ENCODE data around the gene GDF7.

DNA sequence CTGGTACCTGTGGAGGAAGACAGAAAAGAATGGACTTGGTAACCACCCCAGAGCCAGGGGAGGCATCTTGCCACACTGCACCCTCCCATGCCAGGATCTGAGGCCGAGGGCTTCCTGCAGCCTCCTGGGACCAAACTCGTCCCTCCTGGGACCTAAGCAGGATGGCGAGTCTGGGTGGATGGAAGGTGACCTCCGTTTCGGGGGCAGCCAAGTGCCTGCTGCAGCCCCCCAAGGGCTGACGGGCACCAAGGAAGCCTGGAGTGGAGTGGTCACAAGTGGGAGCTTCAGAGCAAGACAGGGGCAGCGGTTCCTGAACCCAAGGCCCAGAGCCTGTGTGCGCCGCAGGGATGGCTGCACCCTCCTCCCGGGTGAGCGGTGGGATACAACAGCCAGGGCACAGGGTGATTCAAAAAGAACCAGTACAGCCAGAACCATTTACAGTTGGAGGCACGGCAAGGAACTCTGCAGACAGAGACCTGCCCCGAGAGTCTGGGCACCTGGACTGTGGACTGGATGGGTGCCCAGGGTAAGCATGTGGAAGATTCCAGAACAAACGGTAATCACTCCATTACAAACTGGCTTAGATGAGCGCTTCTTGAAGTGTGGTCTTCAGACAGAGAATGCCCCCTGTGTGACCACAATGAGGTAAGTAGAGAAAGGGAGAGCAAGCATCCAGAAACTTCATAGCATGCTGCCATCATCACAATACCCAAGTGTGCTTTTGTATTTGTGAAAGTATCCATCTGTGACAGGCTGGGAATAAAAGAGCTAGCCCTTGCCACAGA lies 28.1 kb upstream of the GDF7 start:
- no peak for TF ChIP-seq ZSCAN29 (IDR thresholded peaks at IDR 0.05)
- TF ChIP-seq, protein P1, sequence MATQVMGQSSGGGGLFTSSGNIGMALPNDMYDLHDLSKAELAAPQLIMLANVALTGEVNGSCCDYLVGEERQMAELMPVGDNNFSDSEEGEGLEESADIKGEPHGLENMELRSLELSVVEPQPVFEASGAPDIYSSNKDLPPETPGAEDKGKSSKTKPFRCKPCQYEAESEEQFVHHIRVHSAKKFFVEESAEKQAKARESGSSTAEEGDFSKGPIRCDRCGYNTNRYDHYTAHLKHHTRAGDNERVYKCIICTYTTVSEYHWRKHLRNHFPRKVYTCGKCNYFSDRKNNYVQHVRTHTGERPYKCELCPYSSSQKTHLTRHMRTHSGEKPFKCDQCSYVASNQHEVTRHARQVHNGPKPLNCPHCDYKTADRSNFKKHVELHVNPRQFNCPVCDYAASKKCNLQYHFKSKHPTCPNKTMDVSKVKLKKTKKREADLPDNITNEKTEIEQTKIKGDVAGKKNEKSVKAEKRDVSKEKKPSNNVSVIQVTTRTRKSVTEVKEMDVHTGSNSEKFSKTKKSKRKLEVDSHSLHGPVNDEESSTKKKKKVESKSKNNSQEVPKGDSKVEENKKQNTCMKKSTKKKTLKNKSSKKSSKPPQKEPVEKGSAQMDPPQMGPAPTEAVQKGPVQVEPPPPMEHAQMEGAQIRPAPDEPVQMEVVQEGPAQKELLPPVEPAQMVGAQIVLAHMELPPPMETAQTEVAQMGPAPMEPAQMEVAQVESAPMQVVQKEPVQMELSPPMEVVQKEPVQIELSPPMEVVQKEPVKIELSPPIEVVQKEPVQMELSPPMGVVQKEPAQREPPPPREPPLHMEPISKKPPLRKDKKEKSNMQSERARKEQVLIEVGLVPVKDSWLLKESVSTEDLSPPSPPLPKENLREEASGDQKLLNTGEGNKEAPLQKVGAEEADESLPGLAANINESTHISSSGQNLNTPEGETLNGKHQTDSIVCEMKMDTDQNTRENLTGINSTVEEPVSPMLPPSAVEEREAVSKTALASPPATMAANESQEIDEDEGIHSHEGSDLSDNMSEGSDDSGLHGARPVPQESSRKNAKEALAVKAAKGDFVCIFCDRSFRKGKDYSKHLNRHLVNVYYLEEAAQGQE (IDR thresholded peaks at IDR 0.05; ENCODE audit: low read depth, low read length), result no peak
- no peak for TF ChIP-seq EGR1 (IDR thresholded peaks at IDR 0.05; ENCODE audit: borderline replicate concordance in 1 of 2, low read depth in 2 of 2, low read length in 2 of 2)
- no peak for TF ChIP-seq GABPA (IDR thresholded peaks at IDR 0.05; ENCODE audit: low read depth)
- TF ChIP-seq SMC3 (IDR thresholded peaks at IDR 0.05; ENCODE audit: borderline replicate concordance, low read length), result no peak
- TF ChIP-seq, protein P2, sequence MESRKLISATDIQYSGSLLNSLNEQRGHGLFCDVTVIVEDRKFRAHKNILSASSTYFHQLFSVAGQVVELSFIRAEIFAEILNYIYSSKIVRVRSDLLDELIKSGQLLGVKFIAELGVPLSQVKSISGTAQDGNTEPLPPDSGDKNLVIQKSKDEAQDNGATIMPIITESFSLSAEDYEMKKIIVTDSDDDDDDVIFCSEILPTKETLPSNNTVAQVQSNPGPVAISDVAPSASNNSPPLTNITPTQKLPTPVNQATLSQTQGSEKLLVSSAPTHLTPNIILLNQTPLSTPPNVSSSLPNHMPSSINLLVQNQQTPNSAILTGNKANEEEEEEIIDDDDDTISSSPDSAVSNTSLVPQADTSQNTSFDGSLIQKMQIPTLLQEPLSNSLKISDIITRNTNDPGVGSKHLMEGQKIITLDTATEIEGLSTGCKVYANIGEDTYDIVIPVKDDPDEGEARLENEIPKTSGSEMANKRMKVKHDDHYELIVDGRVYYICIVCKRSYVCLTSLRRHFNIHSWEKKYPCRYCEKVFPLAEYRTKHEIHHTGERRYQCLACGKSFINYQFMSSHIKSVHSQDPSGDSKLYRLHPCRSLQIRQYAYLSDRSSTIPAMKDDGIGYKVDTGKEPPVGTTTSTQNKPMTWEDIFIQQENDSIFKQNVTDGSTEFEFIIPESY (IDR thresholded peaks at IDR 0.05), result no peak
- no peak for TF ChIP-seq CTCF (IDR thresholded peaks at IDR 0.05 in 2 of 3, conservative IDR thresholded peaks at IDR 0.05 in 1 of 3; ENCODE audit: control insufficient read depth in 2 of 3, extremely low read depth in 1 of 3, insufficient read depth in 1 of 3, low read depth in 3 of 3, low read length in 3 of 3)
- TF ChIP-seq YBX1 (IDR thresholded peaks at IDR 0.05), result no peak
- no peak for TF ChIP-seq SIN3A (IDR thresholded peaks at IDR 0.05; ENCODE audit: low read depth, low read length)
- TF ChIP-seq EZH2 (IDR thresholded peaks at IDR 0.05; ENCODE audit: borderline replicate concordance, control insufficient read depth, low read depth, low read length), result no peak
- no peak for TF ChIP-seq RFX5 (IDR thresholded peaks at IDR 0.05; ENCODE audit: low read depth, low read length)
- TF ChIP-seq EP300 (IDR thresholded peaks at IDR 0.05; ENCODE audit: borderline replicate concordance in 1 of 2, control insufficient read depth in 1 of 2, low read depth in 2 of 2, low read length in 2 of 2), result no peak
